Stimulated activated CD4-positive, alpha-beta T cell treated with anti-CD3 and anti-CD28 coated beads, Interleukin-4, amount 100 ng/mL, for 4 hours (primary cell): ENCODE results near the gene NFAM1.

Source experiments
- DNase-seq, 2 experiments: peaks; one replicate each; pipeline ENCODE4 v3.0.0-alpha.2; 2020

Gene NFAM1

DNA sequence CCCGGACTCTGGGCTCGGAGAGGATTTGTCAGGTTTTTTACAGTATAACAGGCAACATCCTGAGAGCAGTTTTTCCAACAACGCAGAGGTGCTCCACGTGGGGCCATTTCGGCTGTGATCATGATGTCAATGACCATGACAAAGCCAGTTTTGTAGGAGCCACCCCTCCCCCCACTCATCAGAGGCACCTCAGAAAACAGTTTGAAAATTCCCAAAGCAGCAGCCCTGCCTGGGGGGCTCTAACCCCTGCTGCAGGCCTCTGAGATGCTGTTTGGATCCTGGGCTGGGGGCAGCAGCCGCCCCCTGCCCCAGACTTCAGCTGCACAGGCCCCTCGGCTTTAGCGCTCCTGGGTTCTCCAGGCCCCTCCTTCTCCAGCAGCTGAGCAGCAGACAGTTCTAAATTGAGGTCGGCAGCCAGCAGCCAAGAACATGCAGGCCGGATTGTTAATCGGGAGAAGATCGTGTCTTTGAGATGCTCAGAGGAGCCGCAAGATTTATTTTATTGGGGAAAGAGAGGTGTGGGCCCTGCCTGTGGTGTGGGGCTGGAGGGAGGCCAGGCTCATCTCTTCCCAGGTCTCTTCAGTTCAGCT, 19.4 kb downstream of the NFAM1 start:
- DNase-seq: no peak

- DNase-seq: no peak
Observed at GRCh38 chr22:42410708-42411107, 21.5 kb downstream of the NFAM1 start.

DNA sequence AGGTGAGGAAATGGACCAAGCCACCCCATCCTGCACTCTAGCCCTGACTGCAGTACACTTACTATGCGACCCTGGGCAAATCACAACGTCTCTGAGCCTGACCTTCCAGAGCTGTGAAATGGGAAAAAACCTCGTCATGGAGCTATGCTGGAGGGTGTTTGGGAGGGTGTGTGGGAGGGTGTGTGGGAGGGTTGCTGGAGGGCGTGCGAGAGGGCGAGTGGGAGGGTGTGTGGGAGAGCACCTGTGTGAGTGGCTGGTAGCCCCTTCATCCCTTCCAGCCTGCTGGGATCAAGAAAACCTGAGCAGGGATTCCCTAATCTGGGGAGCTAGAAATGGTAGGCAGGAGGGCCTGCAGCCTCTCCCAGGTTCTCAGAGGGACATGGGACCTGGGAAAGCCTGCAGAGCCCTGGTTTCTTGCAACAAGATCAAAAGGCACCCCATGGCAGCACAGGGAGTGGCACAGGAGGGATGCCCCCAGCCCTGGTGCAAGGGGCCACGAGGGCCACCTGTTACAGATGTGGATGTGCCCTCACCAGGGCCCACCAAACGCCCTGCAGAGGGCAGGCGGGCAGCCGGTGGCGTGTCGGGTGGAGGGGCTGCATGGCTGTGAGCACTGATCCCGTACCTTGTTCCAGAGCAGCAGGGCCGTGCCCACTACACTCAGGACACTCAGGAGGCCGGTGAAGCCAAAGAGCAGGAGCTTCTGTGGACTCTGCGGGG, 23.2 kb downstream of the NFAM1 start:
- no peak for DNase-seq

GRCh38 chr22:42408276-42408675, 23.9 kb downstream of the NFAM1 start:
- DNase-seq: no peak

GRCh38 chr22:42404266-42404665, 27.9 kb downstream of the NFAM1 start:
- DNase-seq: no peak

DNA sequence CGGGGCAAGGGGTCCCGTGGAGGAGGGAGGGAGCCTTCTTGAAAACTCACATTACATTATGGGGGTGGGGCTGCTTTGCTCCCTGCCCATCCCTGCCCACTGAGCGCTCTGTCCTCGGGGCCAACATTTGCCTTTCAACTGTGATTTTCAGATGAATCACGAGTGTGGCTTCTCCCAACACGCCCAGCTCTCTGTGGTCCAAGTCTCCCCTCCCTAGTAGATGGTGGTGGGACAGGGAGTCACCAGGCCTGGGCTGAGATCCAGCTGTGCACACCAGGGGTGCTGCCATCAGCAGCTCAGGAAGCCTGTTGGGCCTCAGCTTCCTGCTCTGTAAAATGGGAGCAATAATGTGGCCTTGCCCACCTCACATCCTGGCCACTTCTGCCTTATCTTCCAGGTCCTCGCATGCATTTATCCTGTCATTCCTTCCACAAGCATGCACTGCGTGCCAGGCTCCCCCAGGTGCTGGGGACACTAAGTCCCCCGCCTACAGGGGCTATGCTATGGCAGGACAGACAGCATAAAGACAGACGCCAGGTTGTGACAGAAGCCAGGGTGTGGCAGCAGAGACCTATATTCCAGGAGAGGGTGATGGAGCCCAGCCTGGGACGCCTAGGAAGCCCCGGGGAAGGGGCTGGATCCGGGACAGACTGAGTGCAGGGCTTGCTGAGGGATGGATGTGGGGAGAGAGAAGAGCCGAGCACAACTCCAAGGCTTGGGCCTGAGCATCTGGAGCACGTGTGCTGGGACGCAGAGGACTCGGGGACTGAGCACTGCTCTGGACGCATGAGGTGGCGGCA, 30.5 kb downstream of the NFAM1 start:
- no peak for DNase-seq

- no peak for DNase-seq
Observed at GRCh38 chr22:42400811-42401534, 31.2 kb downstream of the NFAM1 start.

- no peak for DNase-seq
Observed at GRCh38 chr22:42399315-42400271, 32.6 kb downstream of the NFAM1 start.

DNA sequence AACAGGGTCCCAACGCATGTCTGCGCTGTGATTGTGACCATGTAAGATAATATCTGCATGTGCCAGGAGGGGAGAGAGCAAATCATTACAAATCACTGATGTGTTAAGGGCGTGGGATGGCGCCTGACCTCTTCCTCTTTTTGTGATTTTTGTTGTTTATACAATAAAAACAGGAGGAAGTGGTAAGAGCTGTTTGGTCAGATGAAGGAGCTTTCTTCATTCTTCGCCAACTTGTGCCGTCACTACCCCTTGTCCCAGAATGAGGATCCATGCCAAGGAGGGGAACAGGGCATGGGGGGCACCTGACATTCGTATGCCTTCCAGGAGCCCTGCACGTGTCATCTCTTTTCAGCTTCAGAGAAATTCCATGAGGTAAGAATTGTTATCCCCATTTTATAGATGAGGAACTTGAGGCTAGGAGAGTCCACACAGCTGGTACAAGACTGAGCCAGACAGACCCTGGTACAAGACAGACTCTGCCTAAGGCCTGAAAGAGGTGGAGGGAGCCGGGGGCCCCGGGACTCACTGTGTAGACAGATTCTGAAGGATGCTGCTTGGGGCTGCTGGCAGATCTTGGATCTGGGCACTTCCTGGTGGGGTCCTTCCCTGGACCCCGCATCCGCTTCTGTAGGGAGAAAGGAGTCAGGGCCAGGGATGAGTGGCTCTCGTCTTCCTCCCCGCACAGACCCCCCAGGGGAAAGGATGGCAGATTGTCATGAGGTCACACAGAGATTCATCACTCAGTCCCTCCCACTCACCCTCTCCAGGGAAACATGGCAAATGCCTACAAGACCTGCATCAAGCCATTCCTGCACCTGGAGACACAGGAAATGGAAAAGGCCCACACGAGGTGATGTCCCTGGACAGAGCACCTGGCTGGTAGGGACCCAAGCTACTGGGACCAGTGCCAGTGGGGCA, 34.6 kb downstream of the NFAM1 start:
- DNase-seq: no peak

DNA sequence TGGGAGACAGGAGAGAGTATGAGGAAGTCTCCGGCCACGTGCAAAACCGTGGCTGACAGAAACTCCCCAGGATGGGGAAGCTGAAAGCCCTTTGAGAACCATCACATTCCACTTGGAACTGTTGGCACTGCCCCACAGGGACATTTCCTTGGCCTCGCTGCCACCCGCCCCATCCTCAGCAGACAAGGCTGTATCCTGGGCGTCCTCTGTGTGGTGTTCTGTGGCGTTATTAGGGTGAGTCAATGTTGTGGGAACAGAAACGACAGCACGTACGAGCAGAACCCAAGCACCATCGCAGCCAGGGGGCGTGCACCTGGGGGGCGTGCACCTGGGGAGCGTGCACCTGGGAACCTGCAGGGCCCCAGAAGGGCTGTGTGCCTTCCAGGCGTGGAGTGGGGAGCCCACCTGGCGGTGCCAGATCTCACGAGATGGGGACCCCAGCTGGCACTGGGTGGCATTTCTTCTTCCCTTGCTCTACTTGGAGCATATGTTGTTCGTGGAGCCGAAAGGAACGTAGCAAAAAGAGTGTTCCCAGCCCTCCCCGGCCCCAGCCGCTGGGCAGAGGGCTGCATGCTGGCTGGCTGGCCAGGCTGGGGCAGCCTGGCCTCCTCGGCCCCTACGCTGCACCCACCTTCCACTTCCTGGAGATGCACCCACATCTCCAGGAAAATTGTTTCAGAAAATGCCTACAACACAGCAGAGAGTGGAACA, 35.4 kb downstream of the NFAM1 start:
- no peak for DNase-seq

- no peak for DNase-seq
Observed at GRCh38 chr22:42389143-42389542, 43.1 kb downstream of the NFAM1 start.

DNA sequence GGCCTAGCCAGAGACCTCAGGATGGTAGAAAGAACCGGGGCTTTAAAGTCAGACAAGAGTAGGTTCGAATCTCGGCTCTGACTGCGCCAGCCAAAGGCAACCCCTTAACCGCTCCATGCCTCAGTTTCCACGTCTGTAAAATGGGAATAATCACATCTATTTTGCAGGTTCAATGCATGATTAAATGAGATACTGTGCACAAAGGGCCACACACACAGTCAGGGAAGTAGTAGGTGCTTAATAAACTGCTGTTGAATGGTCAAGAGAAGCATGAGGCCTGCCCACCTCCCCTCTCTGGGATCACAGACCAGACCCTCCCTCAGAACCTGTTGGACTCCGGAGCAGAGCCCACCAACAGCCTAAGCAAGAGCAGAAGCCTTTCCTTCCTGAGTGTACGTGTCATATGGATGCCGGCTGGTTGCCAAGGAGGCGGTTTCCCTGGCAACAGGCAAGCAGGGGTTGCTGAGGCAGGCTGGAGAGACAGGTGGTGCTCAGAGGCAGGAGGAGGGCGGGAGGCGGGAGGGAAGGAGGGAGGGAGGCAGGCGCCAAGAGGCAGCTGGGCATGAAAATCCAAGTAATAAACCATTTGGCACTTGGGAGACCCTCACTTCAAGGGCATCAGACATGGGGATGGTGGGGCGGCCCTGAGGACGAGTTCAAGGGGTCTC, 43.9 kb downstream of the NFAM1 start:
- no peak for DNase-seq

DNA sequence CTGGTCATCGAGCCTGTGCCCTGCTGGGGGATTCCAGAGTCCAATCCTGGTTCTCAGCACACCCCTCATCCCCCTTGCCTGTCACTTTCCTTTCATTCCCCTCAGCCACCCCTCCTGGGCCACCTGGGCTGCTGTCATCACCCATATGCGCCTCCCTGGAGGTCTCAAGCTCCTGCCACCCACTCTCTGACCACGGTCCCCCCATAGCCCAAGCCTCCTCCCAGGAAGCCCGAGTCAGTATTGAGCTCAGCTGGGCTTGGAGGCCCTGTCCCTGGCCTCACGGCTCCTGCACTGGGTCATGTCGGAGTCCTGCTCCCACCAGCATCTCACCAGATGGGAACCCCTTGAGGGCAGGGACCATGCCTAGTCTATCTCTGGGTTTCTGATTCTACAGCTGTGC, 44.6 kb downstream of the NFAM1 start:
- DNase-seq: no peak

DNA sequence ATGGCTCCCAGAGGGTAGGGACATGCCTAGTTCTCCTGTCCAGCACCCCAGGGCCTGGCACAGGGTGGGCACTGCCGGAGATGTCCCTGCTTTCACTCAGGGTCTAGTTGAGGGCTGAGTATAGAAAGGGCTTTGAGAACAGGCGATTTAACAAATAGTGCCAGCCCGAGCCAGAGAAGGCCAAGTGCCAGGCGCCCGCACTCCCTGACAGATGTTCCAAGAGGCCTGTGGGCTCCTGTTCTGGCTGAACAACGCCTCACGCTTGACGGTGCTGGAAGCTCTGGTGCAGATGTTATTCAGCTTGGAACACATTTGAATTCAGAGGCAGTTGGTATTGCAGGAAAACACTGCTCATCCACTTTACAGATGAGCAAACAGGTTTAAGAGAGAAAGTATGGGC, 46.5 kb downstream of the NFAM1 start:
- DNase-seq: no peak

DNA sequence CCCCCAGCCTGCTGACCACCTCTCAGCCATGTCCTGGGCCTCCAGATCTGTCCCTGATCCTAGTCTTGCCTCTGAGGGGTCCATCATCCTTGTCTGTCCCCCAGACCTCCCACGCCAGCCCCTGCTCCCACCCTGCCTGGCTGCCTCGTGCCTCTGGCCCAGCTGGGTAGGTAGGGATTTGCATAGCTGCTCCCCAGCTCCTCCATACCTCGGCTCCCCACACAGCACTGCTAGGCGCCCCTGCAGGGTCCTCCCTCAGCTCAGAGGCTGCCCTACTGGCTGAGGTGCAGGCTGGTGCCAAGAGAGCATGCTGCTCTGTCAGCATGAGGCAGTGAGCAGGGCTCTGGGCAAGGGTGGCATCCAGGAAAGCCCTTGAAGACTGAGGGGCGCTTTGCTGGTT, 47.7 kb downstream of the NFAM1 start:
- no peak for DNase-seq

DNA sequence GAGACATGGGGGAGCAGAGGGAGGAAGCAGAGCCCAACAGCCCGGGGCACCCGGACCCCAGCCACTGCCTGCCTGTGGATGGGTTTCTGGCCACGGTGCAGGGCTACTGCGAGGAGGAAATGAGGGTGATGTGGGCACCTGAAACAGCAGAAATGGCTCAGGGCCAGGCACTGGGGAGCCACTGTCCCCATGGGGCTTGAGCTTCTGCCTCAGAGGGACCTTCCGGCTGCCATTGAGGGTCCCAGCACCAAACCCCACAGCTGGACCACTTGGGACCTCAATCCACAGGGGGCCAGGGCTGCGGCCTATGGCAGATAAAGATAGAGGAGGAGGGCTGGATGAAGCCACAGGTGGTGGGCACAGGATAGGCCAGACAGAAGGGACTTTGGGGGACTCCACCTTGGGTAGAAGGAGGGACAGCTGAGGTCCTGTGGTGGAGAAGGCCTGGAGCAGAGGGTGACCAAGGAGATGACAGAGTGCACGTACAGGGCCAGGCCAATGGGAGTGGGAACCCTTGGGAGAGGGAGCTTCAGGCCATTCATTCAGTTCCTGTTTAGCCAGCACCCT, 48.3 kb downstream of the NFAM1 start:
- no peak for DNase-seq

- no peak for DNase-seq
Observed at GRCh38 chr22:42383287-42383686, 48.9 kb downstream of the NFAM1 start.

DNA sequence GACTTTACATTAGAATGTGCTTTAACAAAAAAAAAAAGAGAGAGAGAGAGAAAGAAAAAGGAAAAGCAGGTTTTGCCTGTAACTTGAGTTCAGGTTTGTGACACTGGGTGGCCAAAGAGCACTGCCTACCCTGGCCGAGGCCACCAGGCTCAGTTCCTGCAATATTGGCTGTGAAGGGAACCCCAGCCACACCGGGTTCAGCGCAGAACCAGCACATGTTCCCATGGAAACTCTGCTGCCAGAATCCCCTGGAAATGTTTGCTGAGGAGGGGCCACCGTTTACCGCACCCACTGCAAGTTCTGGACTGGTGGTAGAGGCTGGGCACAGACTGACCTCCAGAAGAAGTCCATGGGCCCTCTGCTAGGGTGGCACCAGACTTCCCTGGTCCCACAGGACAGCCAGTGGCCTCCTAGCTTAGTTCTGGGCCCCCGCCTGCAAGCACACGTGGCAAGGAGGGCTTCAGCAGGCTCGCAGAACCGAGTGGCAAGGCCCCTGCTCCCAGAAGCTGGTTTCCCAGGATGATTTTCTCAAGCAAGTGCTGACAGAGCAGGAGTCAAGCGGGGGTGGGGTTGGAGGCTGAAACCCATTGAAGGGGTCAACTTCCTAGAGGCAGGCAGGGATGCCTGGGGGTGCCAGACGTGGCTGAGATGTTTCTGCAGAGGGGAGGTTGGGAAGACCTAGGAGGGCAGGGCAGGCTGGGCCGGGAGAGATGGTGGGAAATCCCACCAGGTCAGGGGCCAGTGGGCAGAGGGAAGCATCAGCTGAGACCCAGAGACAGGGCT, 51.2 kb downstream of the NFAM1 start:
- DNase-seq: no peak
